Measurements from ENCODE around the gene PPP4C.

- TF ChIP-seq, protein P1, sequence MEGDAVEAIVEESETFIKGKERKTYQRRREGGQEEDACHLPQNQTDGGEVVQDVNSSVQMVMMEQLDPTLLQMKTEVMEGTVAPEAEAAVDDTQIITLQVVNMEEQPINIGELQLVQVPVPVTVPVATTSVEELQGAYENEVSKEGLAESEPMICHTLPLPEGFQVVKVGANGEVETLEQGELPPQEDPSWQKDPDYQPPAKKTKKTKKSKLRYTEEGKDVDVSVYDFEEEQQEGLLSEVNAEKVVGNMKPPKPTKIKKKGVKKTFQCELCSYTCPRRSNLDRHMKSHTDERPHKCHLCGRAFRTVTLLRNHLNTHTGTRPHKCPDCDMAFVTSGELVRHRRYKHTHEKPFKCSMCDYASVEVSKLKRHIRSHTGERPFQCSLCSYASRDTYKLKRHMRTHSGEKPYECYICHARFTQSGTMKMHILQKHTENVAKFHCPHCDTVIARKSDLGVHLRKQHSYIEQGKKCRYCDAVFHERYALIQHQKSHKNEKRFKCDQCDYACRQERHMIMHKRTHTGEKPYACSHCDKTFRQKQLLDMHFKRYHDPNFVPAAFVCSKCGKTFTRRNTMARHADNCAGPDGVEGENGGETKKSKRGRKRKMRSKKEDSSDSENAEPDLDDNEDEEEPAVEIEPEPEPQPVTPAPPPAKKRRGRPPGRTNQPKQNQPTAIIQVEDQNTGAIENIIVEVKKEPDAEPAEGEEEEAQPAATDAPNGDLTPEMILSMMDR (IDR thresholded peaks at IDR 0.05), result no peak
- no peak for TF ChIP-seq POLR2A (IDR thresholded peaks at IDR 0.05)
Observed at GRCh38 chr16:30076276-30076791, 540 bp downstream of the PPP4C start.
